ENCODE data around the gene MID1.

GRCh38 chrX:10429908-10430307, 190.5 kb downstream of the MID1 start:
- no peak for TF ChIP-seq CTCF (IDR thresholded peaks at IDR 0.05)
- no peak for TF ChIP-seq CHD4 (IDR thresholded peaks at IDR 0.05; ENCODE audit: borderline replicate concordance)
- TF ChIP-seq, protein P1, sequence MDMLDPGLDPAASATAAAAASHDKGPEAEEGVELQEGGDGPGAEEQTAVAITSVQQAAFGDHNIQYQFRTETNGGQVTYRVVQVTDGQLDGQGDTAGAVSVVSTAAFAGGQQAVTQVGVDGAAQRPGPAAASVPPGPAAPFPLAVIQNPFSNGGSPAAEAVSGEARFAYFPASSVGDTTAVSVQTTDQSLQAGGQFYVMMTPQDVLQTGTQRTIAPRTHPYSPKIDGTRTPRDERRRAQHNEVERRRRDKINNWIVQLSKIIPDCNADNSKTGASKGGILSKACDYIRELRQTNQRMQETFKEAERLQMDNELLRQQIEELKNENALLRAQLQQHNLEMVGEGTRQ (IDR thresholded peaks at IDR 0.05): no peak
- no peak for TF ChIP-seq PHF8 (IDR thresholded peaks at IDR 0.05; ENCODE audit: borderline replicate concordance, low read depth)
- no peak for TF ChIP-seq POLR2A (IDR thresholded peaks at IDR 0.05; ENCODE audit: low read length)
- TF ChIP-seq JUN (IDR thresholded peaks at IDR 0.05): no peak
- no peak for TF ChIP-seq RAD21 (conservative IDR thresholded peaks at IDR 0.05 in 1 of 2, IDR thresholded peaks at IDR 0.05 in 1 of 2)
- TF ChIP-seq ELK1 (IDR thresholded peaks at IDR 0.05; ENCODE audit: low read depth, low read length): no peak
- no peak for TF ChIP-seq CBX2 (IDR thresholded peaks at IDR 0.05; ENCODE audit: borderline replicate concordance, low read depth)
